ENCODE results near the gene CNTRL. TPM values are rescaled to one million over a fixed set of nuclear protein-coding genes. Genes with fewer than 3 reads are reported as not detected.

The CNTRL gene
- total and polyA plus RNA-seq, 4 experiments from 2014 or later, result 1.5 to 122 (median 78.5) TPM

Other genes with a start within 250 kb of the CNTRL start
- gene PSMD5, start 232.0 kb upstream of the CNTRL start, total RNA-seq, result 10 to 100 TPM; 46.4 to 59.0 TPM
- 10 to 100 TPM; 23.1 to 25.7 TPM for gene PSMD5, start 232.0 kb upstream of the CNTRL start, polyA plus RNA-seq
- gene PHF19, start 197.8 kb upstream of the CNTRL start, total RNA-seq, result 100 to 1,000 TPM; 194 to 201 TPM
- 10 to 100 TPM; 15.4 to 17.8 TPM for gene PHF19, start 197.8 kb upstream of the CNTRL start, polyA plus RNA-seq
- gene TRAF1, start 148.2 kb upstream of the CNTRL start, total RNA-seq, result 100 to 1,000 TPM; 174 to 181 TPM
- 10 to 100 TPM in 1 of 2 donors, 1 to 10 TPM in 1; 7.8 to 14.4 TPM for gene TRAF1, start 148.2 kb upstream of the CNTRL start, polyA plus RNA-seq
- 1 to 10 TPM; 1.9 to 3.2 TPM for gene C5, start 24.7 kb upstream of the CNTRL start, total RNA-seq
- under 1 TPM; 0.28 to 0.66 TPM for gene C5, start 24.7 kb upstream of the CNTRL start, polyA plus RNA-seq
- 10 to 100 TPM; 65.5 to 68.1 TPM for gene RAB14, start 126.9 kb downstream of the CNTRL start, total RNA-seq
- 10 to 100 TPM; 34.8 to 54.0 TPM for gene RAB14, start 126.9 kb downstream of the CNTRL start, polyA plus RNA-seq
- 1 to 10 TPM; 7.8 to 8.7 TPM for gene GSN, start 193.2 kb downstream of the CNTRL start, total RNA-seq
- gene GSN, start 193.2 kb downstream of the CNTRL start, polyA plus RNA-seq, result 1 to 10 TPM; 1.9 to 4.1 TPM

Data from CD4-positive, alpha-beta memory T cell (primary cell).